ENCODE results near the gene DHRS11.

- TF ChIP-seq GATA3 (IDR thresholded peaks at IDR 0.05; ENCODE audit: low read depth, low read length): no peak
- TF ChIP-seq GATA2 (IDR thresholded peaks at IDR 0.05; ENCODE audit: low read depth, low read length): no peak
Observed at GRCh38 chr17:36629252-36629847, 37.7 kb downstream of the DHRS11 start.
